Activated CD4-positive, alpha-beta T cell treated with anti-CD3 and anti-CD28 coated beads, Interleukin-2, amount 50 U/mL, for 16 hours (primary cell): ENCODE data around the gene RRAGD.

Experiments used
- DNase-seq: peaks from one replicate; pipeline ENCODE4 v3.0.0-alpha.2; 2020

The RRAGD gene

GRCh38 chr6:89371849-89372505, 40.1 kb downstream of the RRAGD start:
- peak; percentile 84 for DNase-seq

DNA sequence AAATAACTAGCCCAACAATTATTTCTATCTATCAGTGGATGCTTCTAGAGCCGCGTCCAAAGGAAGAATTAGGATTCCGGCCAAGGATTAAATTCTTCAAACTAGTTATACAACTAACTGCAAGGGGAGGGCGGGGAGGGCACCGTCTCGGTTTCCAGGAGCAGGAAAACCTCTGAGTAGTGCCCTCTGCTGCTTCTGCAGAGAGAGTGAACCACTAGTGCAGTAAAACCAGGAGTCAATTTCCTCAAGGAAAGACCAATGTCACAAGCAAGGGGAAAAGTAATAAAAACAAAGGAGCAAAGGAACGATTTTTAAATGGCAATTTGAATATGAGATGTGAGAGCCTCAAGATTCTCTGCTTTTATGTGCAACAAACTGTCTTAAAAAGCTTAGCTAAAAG, 43.1 kb downstream of the RRAGD start:
- DNase-seq = no peak

GRCh38 chr6:89368107-89368506, 44.0 kb downstream of the RRAGD start:
- peak; percentile 68 for DNase-seq

GRCh38 chr6:89364586-89364985, 47.5 kb downstream of the RRAGD start:
- no peak for DNase-seq

DNA sequence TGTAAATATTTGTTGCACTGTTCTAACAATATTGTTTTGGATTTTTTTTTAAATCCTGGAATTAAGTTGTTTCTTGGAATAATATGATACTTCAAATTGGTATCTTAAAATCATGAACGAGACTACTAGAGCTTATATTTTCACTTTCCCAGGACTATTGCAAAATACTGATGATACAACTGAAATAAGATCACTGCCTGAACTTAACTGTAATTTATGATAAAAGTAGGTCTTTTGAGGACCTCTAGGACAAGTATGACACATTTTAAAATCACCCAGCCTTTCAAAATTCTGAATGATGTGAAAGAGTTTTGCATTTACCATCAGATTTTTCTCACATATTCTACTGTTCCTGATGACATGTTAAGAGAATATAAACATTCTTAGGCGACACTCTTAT, 50.9 kb downstream of the RRAGD start:
- no peak for DNase-seq

DNA sequence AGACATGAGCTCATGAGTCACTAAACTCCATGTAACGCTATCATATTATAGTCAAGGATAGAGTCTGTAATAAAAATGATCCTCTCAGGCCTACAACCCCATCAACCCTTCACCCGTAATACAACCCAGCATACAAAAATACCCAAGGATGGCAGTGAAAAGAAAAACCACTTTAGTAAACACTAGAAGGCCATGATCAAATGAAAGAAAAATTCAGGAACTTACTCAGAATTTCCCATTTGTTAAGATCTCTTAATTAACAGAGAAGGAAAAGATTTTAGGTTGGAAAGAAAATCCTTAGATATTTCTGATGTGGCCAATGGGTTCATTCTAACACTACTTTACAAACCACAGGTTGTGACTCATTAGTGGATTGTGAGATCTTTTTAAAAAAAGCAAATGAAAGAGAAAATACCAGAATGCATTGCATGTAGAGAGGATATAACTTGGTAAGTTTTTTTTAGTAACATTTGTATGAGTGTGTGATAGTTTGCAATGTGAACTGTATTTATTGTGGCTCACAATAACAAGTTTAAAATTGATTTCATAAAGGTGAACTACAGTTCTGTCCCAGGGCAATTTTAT, 51.6 kb downstream of the RRAGD start:
- peak; percentile 48 for DNase-seq

GRCh38 chr6:89359561-89359960, 52.5 kb downstream of the RRAGD start:
- DNase-seq = no peak

DNA sequence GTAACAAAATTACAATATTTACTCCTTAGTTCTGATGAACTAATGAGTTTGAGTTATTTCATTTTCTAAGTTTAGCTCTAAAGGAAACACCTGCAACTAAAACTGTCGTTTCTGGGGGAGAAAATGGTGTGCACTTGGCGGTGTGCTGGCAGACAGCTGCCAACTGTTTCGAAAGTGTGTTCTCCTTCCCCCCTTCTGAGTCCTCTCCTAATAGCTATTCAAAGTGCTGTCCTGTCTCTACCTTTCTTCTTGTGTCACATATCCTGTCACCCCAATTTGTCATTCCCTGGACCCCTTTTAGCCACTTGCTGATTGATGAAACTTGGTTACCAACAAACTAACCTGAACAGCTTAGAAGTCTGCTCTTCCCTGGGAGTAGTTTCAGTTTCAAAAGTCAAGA, 54.7 kb downstream of the RRAGD start:
- peak; percentile 39 for DNase-seq

- no peak for DNase-seq
These were observed 55.4 kb downstream of the RRAGD start for GRCh38 chr6:89356642-89357170.

GRCh38 chr6:89355511-89356194, 56.4 kb downstream of the RRAGD start:
- peak; percentile 15 for DNase-seq

- DNase-seq = no peak
These were observed 58.2 kb downstream of the RRAGD start for GRCh38 chr6:89353702-89354392.

- DNase-seq = no peak
These were observed 58.9 kb downstream of the RRAGD start for GRCh38 chr6:89353118-89353556.

- peak; percentile 82 for DNase-seq
These were observed 59.6 kb downstream of the RRAGD start, which contains the start of gene UBE2J1 for GRCh38 chr6:89352278-89353117. UBE2J1 (minus strand) TSS chr6:89352722; CDS start chr6:89352569, 153 bp downstream.

DNA sequence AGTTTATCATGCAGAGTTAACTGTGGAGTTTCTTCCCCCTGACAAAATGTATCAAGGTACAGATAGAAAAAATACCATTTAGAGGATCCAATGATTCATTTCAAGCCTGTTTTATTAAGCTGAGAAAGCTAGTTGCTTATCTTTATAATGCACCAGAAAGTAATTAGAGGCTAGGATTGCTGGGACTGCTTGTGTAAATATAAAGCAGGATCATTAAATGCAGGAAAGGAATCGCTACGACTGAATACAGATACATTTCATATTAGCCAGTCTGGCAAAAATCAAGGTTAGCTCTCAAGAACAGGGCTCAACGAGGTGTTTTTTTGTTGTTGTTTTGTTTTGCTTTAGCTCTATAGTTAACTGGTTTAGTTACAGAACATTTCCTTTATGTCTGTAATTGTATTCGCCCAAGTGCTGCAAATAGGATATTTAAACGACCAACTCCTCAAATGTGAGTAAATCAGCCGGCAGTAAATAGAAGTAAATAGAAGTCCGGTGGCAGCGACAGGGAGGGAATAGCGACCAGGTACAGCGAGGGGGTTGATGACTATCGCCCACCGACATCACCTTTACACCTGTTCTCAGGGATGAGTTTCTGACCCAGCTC, 60.3 kb downstream of the RRAGD start:
- DNase-seq = no peak

DNA sequence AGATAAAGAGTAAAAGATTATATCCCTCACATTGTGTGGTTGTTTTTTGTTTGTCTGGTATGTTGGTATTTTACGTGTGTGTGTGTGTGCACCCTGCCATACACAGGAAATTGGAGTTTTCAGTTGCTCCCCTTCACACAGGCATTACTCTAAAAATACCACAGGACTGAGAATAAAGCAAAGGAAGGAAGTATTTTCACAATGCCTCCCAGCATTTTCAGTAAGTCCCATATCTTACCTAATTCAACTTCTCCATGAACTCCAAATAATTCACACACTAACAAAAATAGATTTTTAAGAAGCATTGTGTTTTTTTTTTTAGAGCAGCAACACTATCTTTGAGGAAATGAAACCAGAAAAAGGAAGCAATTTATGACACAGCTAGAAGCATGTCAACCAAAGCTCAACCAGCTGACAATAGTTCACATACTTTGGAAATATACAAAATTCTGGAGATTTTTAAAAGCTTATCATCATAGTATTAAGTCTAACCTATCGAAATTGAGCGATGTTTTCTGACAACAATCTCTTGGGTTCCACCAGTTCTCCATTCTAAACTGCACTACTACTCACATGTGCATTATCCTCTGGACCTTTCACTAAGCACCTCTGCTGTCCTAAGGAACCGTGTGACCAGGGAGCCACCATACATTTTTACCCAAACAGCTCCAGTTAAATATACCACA, 61.6 kb downstream of the RRAGD start:
- peak; percentile 30 for DNase-seq

GRCh38 chr6:89348372-89348771, 63.7 kb downstream of the RRAGD start:
- no peak for DNase-seq

DNA sequence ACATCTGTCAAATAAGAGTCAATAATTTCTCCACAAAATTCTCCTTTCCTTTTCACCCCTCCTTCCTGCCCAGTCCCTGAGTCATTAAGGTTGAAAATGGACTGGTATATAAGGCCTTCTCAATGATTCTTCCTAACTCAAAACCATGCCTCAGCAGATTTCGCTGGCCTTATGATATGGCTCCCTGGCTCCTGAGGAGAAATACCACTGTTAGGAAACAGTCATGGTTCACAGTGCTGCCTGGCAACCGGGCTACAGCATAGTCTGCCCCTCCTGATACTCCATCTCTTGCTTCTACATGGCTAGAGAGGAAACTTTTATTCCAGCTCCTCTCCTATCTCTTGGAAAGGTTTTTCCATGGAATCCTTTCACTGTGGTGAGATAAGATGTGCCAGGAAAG, 64.2 kb downstream of the RRAGD start:
- no peak for DNase-seq

GRCh38 chr6:89346433-89346832, 65.6 kb downstream of the RRAGD start:
- DNase-seq = no peak

DNA sequence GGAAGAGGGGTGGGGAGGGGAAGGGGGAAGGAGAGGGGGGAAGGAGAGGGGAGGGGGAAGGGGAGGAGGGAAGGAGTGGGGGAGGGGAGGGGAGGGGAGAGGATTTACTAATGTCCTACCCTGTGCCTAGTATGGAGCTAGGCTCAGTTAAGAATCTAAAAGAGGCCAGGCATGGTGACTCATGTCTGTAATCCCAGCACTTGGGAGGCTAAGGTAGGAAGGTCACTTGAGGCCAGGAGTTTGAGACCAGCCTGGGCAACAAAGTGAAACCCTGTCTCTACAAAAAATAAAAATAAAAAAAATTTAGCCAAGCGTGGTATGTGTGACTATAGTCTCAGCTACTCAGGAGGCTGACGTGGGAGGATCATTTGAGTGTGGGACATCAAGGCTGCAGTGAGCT, 72.5 kb downstream of the RRAGD start:
- DNase-seq = no peak

DNA sequence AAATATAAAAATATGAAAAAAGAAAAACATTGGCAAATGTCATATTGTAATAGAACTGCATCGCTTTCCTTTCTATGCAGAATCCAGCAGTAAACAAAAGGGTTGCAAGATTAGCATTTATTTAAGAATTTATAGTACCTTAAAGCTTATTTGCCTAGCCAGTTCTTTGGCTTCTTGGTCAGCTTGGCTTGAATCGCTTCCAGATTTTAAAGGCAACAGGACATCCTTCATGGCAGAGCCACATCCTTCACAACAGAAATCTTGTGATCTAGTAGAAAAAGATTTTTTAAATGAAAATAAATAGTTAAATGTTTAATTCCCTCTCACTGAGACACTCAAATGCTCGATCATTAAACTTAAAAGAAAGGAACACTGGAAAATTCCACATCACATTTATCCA, 76.9 kb downstream of the RRAGD start:
- DNase-seq = no peak

GRCh38 chr6:89330910-89331309, 81.2 kb downstream of the RRAGD start:
- no peak for DNase-seq
